NT2/D1 (cell line): Measurements from ENCODE around the gene ERBB4.
"Not testable (repeated sequence)": the region's sequence is repeated elsewhere in the genome, so short reads cannot be mapped to it uniquely, and the experiment has no call there.

Experiments
- DNase-seq: peaks from one replicate; pipeline ENCODE4 v3.0.0-alpha.2; 2011; ENCODE audit warnings: low read depth, low spot score
- H3K27me3 ChIP-seq: 2 replicates; pipeline ENCODE4 v1.6.0; 2011; ENCODE audit warnings: mild to moderate bottlenecking; ENCODE audit not compliant: insufficient read length, insufficient read depth
- H3K36me3 ChIP-seq: 2 replicates; pipeline ENCODE4 v1.6.1; 2011; ENCODE audit warnings: mild to moderate bottlenecking, low read length, mixed read lengths; ENCODE audit not compliant: insufficient read depth, insufficient read length
- H3K4me1 ChIP-seq: 2 replicates; pipeline ENCODE4 v1.5.1; 2011; ENCODE audit not compliant: insufficient read depth, insufficient read length
- H3K4me3 ChIP-seq: 2 replicates; pipeline ENCODE4 v1.5.1; 2011; ENCODE audit warnings: low read depth; ENCODE audit not compliant: insufficient read length
- H3K9ac ChIP-seq: 2 replicates; pipeline ENCODE4 v1.6.0; 2011; ENCODE audit warnings: low read depth; ENCODE audit not compliant: insufficient read length
- H3K9me3 ChIP-seq: 2 replicates; pipeline ENCODE4 v1.5.1; 2011; ENCODE audit warnings: mild to moderate bottlenecking, low read length; ENCODE audit not compliant: insufficient read depth
- SUZ12 ChIP-seq: IDR thresholded peaks from 2 replicates; pipeline ENCODE4 v1.6.1; 2011; ENCODE audit not compliant: insufficient read length, insufficient read depth; ENCODE audit errors: extremely low read depth
- YY1 ChIP-seq: IDR thresholded peaks from 2 replicates; pipeline ENCODE4 v1.6.1; 2011; ENCODE audit not compliant: insufficient read length, insufficient read depth
- ZNF274 ChIP-seq: IDR thresholded peaks from 2 replicates; pipeline ENCODE4 v1.6.1; 2011; ENCODE audit warnings: mild to moderate bottlenecking, low read depth, low read length

Gene ERBB4

GRCh38 chr2:212027681-212028628 is 510.6 kb downstream of the ERBB4 start:
- H3K9me3 ChIP-seq = no peaks in the 10 kb centered on the region
- H3K4me1 ChIP-seq = no peaks in the 10 kb centered on the region
- H3K9ac ChIP-seq = no peak overlapping the region
- H3K4me3 ChIP-seq = no peak overlapping the region
- H3K36me3 ChIP-seq = no peaks in the 10 kb centered on the region
- H3K27me3 ChIP-seq = no peaks in the 10 kb centered on the region
- no peak for TF ChIP-seq ZNF274
- no peak for TF ChIP-seq YY1
- no peak for TF ChIP-seq SUZ12
- no peak for DNase-seq

- Histone ChIP-seq H3K4me1 (no peaks in the 10 kb centered on the region), H3K4me3 (no peak overlapping the region), H3K27me3 (no peaks in the 10 kb centered on the region), H3K9ac (no peak overlapping the region), H3K36me3 (no peaks in the 10 kb centered on the region), H3K9me3 (no peaks in the 10 kb centered on the region)
- TF ChIP-seq ZNF274 (no peak), YY1 (no peak), SUZ12 (no peak)
- no peak for DNase-seq
Measured at GRCh38 chr2:212024040-212024439, 514.6 kb downstream of the ERBB4 start.

DNA sequence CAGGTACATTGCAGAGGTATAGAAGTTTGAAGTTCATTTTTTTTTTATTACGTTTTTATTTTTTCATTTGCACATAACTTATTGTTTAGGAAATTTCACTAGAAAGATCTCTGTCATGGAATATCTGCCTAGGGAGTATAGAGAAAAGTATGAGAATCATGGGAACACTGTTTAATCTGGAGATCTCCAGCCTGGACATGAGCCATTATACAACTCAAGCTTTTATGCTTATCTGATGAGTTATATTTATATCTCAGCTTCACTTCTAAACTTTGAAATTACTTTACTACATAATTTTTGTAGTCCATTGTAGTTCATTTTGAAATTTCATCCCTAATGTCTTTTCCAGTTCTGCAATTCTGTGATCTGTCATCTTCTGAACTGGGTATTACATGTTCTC is 515.6 kb downstream of the ERBB4 start:
- no peak for DNase-seq
- Histone ChIP-seq H3K9ac (no peak overlapping the region), H3K4me1 (no peaks in the 10 kb centered on the region), H3K4me3 (no peak overlapping the region), H3K9me3 (no peaks in the 10 kb centered on the region), H3K36me3 (no peaks in the 10 kb centered on the region), H3K27me3 (no peaks in the 10 kb centered on the region)
- TF ChIP-seq SUZ12 (no peak), ZNF274 (no peak), YY1 (no peak)

GRCh38 chr2:212021947-212022346 is 516.7 kb downstream of the ERBB4 start:
- H3K9me3 ChIP-seq = no peaks in the 10 kb centered on the region
- H3K4me3 ChIP-seq = no peak overlapping the region
- no peak overlapping the region for H3K9ac ChIP-seq
- no peaks in the 10 kb centered on the region for H3K27me3 ChIP-seq
- no peak for DNase-seq
- H3K36me3 ChIP-seq = no peaks in the 10 kb centered on the region
- no peak for TF ChIP-seq ZNF274
- no peak for TF ChIP-seq YY1
- no peak for TF ChIP-seq SUZ12
- no peaks in the 10 kb centered on the region for H3K4me1 ChIP-seq

GRCh38 chr2:212015588-212015987 is 523.0 kb downstream of the ERBB4 start:
- Histone ChIP-seq H3K4me3 (no peak overlapping the region), H3K9ac (no peak overlapping the region), H3K36me3 (no peaks in the 10 kb centered on the region), H3K9me3 (no peaks in the 10 kb centered on the region), H3K27me3 (no peaks in the 10 kb centered on the region), H3K4me1 (no peaks in the 10 kb centered on the region)
- TF ChIP-seq SUZ12 (no peak), ZNF274 (no peak), YY1 (no peak)
- no peak for DNase-seq

DNA sequence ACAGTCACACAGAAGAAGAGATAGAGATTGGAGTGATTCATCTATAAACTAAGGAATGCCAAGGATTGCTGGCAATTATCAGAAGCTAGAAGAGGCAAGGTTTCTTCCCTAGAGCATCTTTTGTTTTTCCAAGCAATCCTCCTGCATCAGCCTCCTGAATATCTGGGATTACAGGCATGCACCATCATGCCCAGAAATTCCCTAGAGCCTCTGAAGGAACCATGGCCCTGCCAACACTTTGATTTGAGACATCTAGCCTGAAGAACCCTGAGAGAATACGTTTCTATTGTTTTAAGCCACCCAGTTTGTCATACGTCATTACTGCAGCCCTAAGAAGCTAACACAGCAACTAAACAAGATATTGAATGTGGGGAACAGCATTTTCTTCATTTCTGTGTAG is 525.0 kb downstream of the ERBB4 start:
- Histone ChIP-seq H3K4me3 (no peak overlapping the region), H3K9ac (no peak overlapping the region), H3K4me1 (no peaks in the 10 kb centered on the region), H3K36me3 (no peaks in the 10 kb centered on the region), H3K9me3 (no peaks in the 10 kb centered on the region), H3K27me3 (no peaks in the 10 kb centered on the region)
- TF ChIP-seq ZNF274 (no peak), YY1 (no peak), SUZ12 (no peak)
- DNase-seq = no peak

- not testable (repeated sequence) for H3K9ac ChIP-seq, H3K9me3 ChIP-seq, H3K27me3 ChIP-seq, H3K4me3 ChIP-seq, H3K4me1 ChIP-seq, DNase-seq, H3K36me3 ChIP-seq
Measured at GRCh38 chr2:212010305-212010704, 528.3 kb downstream of the ERBB4 start.
